PC-9 (cell line): ENCODE measurements around the gene TSPAN14. TPM values are rescaled to one million over a fixed set of nuclear protein-coding genes. Genes with fewer than 3 reads are reported as not detected.

Experiments used
- BruUV-seq: library from RNA; stranded (reverse); fragments of 400-500 nt; replicated peaks from 2 replicates; lab custom pipeline; 2021; lab: Mats Ljungman, UMichigan
- CTCF ChIA-PET: fragments of 300-600 bp; sonication (Branson Sonifier 250); formaldehyde crosslinking; loops from one replicate; lab custom pipeline; 2022; ENCODE audit warnings: antibody characterized with exemption; lab: Charles Lee
- POLR2A ChIA-PET: fragments of 300-600 bp; sonication (Branson Sonifier 250); formaldehyde crosslinking; loops from one replicate; lab custom pipeline; 2022; ENCODE audit warnings: antibody characterized with exemption; ENCODE audit not compliant: unreplicated experiment; lab: Charles Lee
- DNase-seq, 2 experiments: peaks; one replicate each; pipeline versions ENCODE4 v3.0.0 to v3.0.0-alpha.2; 2015 to 2022; ENCODE audit warnings: mixed read lengths in 1 of 2
- H2AFZ ChIP-seq: fragments of 200-600 bp; sonication (generic); 2 replicates; pipeline ENCODE4 v1.8.1; 2017; ENCODE audit warnings: antibody characterized with exemption
- H3F3A ChIP-seq: fragments of 200-600 bp; sonication (generic); 2 replicates; pipeline ENCODE4 v1.8.1; 2017; ENCODE audit warnings: antibody characterized with exemption, mild to moderate bottlenecking, low read depth; ENCODE audit not compliant: insufficient read depth
- H3K27ac ChIP-seq: fragments of 200-600 bp; sonication (generic); 2 replicates; pipeline ENCODE4 v1.6.1; 2016; ENCODE audit warnings: mixed run types
- H3K27me3 ChIP-seq: fragments of 200-600 bp; sonication (generic); 2 replicates; pipeline ENCODE4 v1.6.1; 2016; ENCODE audit warnings: low read depth, mixed run types; ENCODE audit not compliant: insufficient read depth
- H3K36me3 ChIP-seq: fragments of 200-600 bp; sonication (generic); 2 replicates; pipeline ENCODE4 v1.6.1; 2016; ENCODE audit warnings: low read depth, mixed run types
- H3K4me1 ChIP-seq: fragments of 200-600 bp; sonication (generic); replicated peaks from 2 replicates; pipeline ENCODE4 v1.6.1; 2016; ENCODE audit warnings: mixed run types; ENCODE audit not compliant: insufficient read depth
- H3K4me2 ChIP-seq: fragments of 200-600 bp; sonication (generic); 2 replicates; pipeline ENCODE4 v1.6.1; 2017; ENCODE audit warnings: mixed run types
- H3K4me3 ChIP-seq: fragments of 200-600 bp; sonication (generic); 2 replicates; pipeline ENCODE4 v1.6.1; 2016; ENCODE audit warnings: mixed run types
- H3K79me2 ChIP-seq: fragments of 200-600 bp; sonication (generic); 2 replicates; pipeline ENCODE4 v1.6.1; 2017; ENCODE audit warnings: low read depth, mixed run types
- H3K9me2 ChIP-seq: fragments of 200-600 bp; sonication (generic); 2 replicates; pipeline ENCODE4 v1.8.1; 2017; ENCODE audit warnings: mild to moderate bottlenecking; ENCODE audit not compliant: insufficient read depth
- H3K9me3 ChIP-seq: fragments of 200-600 bp; sonication (generic); 2 replicates; pipeline ENCODE4 v1.8.1; 2016; ENCODE audit warnings: low read depth; ENCODE audit not compliant: insufficient read depth
- H4K20me1 ChIP-seq: fragments of 200-600 bp; sonication (generic); 2 replicates; pipeline ENCODE4 v1.8.1; 2017; ENCODE audit not compliant: insufficient read depth
- CTCF ChIP-seq: fragments of 200-600 bp; sonication (generic); conservative IDR thresholded peaks from 2 replicates; pipeline ENCODE4 v1.6.1; 2017; ENCODE audit warnings: mixed run types, antibody characterized with exemption, mild to moderate bottlenecking, moderate library complexity
- EZH2 ChIP-seq: fragments of 200-600 bp; sonication (generic); IDR thresholded peaks from 2 replicates; pipeline ENCODE4 v1.8.0; 2017; ENCODE audit warnings: antibody characterized with exemption, low read depth
- intact Hi-C: fragments of 100-400 bp; cut with micrococcal nuclease; formaldehyde crosslinking; loops from one replicate; pipeline ENCODE4 v1.10.0; 2022; ENCODE audit not compliant: unreplicated experiment
- total RNA-seq: library from RNA; stranded (reverse); gene quantifications from 2 replicates; pipeline ENCODE4 v1.2.3, GENCODE V29; 2021

The TSPAN14 gene
- total RNA-seq, 1 experiment from 2014 or later = 135 TPM

DNA sequence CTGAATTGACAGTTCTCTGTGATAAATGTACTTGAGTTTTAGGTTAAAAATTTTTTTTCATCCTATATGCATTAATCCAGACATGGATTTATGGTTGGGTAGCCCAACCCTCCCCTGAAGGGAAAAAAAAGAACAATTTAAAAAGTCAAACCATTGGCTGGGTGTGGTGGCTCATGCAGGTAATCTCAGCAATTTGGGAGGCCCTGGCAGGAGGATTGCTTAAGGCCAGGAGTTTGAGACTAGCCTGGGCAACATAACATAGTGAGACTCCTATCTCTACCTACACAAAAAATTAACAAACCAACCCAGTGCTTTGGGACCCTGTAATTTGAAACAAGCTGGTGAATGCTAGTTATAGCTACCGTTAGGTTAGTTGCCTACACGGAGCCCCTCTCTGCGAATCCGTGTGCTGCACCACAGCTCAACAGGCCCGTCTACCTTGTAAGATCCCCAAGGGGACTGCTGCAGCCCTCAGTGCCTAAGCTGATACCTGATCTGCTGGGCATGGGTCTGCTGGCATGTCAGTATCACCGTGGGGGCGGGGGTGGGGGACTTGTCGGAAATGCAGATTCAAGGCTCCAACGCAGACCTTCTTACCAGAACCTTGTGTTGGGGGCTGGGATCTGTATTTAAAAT is 32.8 kb downstream of the TSPAN14 start:
- no peak overlapping the region for H2AFZ ChIP-seq
- ChIA-PET POLR2A (no interaction called here), CTCF (no interaction called here)
- peaks cover 53% of the 10 kb centered on the region for H3F3A ChIP-seq
- H4K20me1 ChIP-seq = peaks cover 34% of the 10 kb centered on the region
- DNase-seq = no peak
- H3K9me2 ChIP-seq = no peaks in the 10 kb centered on the region
- intact Hi-C loops = no loop called here
- H3K4me3 ChIP-seq = no peak overlapping the region
- H3K36me3 ChIP-seq = peaks cover 58% of the 10 kb centered on the region
- no peak overlapping the region for H3K4me2 ChIP-seq
- H3K27ac ChIP-seq = 0 out of 2 replicates have a peak overlapping the region, but pooled peaks have one; percentile 1
- no TSS peak for BruUV-seq
- no peaks in the 10 kb centered on the region for H3K9me3 ChIP-seq
- TF ChIP-seq EZH2 (no peak), CTCF (no peak)
- H3K4me1 ChIP-seq = peaks cover 54% of the 10 kb centered on the region
- H3K79me2 ChIP-seq = peaks cover 100% of the 10 kb centered on the region
- no peaks in the 10 kb centered on the region for H3K27me3 ChIP-seq

GRCh38 chr10:80487421-80487785 is 33.3 kb downstream of the TSPAN14 start:
- Histone ChIP-seq H2AFZ (no peak overlapping the region), H3K4me3 (no peak overlapping the region), H4K20me1 (peaks cover 36% of the 10 kb centered on the region), H3K79me2 (peaks cover 100% of the 10 kb centered on the region), H3K9me3 (no peaks in the 10 kb centered on the region), H3K9me2 (no peaks in the 10 kb centered on the region), H3K27ac (no peak overlapping the region), H3F3A (peaks cover 53% of the 10 kb centered on the region), H3K4me2 (no peak overlapping the region), H3K36me3 (peaks cover 62% of the 10 kb centered on the region), H3K4me1 (peaks cover 54% of the 10 kb centered on the region), H3K27me3 (no peaks in the 10 kb centered on the region)
- ChIA-PET POLR2A (no interaction called here), CTCF (no interaction called here)
- DNase-seq = no peak
- TF ChIP-seq CTCF (no peak), EZH2 (no peak)
- BruUV-seq = no TSS peak
- intact Hi-C loops = no loop called here

GRCh38 chr10:80487791-80488538 is 33.9 kb downstream of the TSPAN14 start:
- no peaks in the 10 kb centered on the region for H3K9me2 ChIP-seq
- peaks cover 66% of the 10 kb centered on the region for H3K36me3 ChIP-seq
- ChIA-PET POLR2A (no interaction called here), CTCF (no interaction called here)
- intact Hi-C loops = no loop called here
- H3K4me2 ChIP-seq = no peak overlapping the region
- no peak for DNase-seq
- peaks cover 33% of the 10 kb centered on the region for H4K20me1 ChIP-seq
- peaks cover 53% of the 10 kb centered on the region for H3F3A ChIP-seq
- H3K27me3 ChIP-seq = no peaks in the 10 kb centered on the region
- H2AFZ ChIP-seq = no peak overlapping the region
- TF ChIP-seq CTCF (no peak), EZH2 (no peak)
- peaks cover 100% of the 10 kb centered on the region for H3K79me2 ChIP-seq
- no peaks in the 10 kb centered on the region for H3K9me3 ChIP-seq
- H3K27ac ChIP-seq = no peak overlapping the region
- peaks cover 54% of the 10 kb centered on the region for H3K4me1 ChIP-seq
- no TSS peak for BruUV-seq
- no peak overlapping the region for H3K4me3 ChIP-seq
